GM04503 (cell line): ENCODE results near the gene SLC35F5.
"Not testable (repeated sequence)": the region's sequence is repeated elsewhere in the genome, so short reads cannot be mapped to it uniquely, and the experiment has no call there.

Experiments used
- DNase-seq: peaks from one replicate; pipeline ENCODE4 v3.0.0-alpha.2; 2012; ENCODE audit warnings: low read depth

The SLC35F5 gene

GRCh38 chr2:113756355-113757137, at the start of gene SLC35F5:
TSS of gene SLC35F5 (minus strand) at chr2:113756642. CDS start at chr2:113756409, 233 bp downstream.
- DNase-seq, result peak; percentile 47

GRCh38 chr2:113799375-113799774, 42.9 kb upstream of the SLC35F5 start:
- DNase-seq, result no peak

GRCh38 chr2:113797237-113797636, 40.8 kb upstream of the SLC35F5 start:
- DNase-seq, result no peak

GRCh38 chr2:113796592-113797175, 40.2 kb upstream of the SLC35F5 start:
- no peak for DNase-seq

GRCh38 chr2:113795405-113795920, 39.0 kb upstream of the SLC35F5 start:
- no peak for DNase-seq

- no peak for DNase-seq
Measured at GRCh38 chr2:113791697-113792590, 35.5 kb upstream of the SLC35F5 start.

GRCh38 chr2:113784823-113785744, 28.6 kb upstream of the SLC35F5 start:
- no peak for DNase-seq

GRCh38 chr2:113780472-113780871, 24.0 kb upstream of the SLC35F5 start:
- DNase-seq, result no peak

- DNase-seq, result no peak
Measured at GRCh38 chr2:113777371-113777770, 20.9 kb upstream of the SLC35F5 start.

- no peak for DNase-seq
Measured at GRCh38 chr2:113776949-113777348, 20.5 kb upstream of the SLC35F5 start.

- not testable (repeated sequence) for DNase-seq
Measured at GRCh38 chr2:113774616-113775015, 18.2 kb upstream of the SLC35F5 start.

GRCh38 chr2:113770929-113771328, 14.5 kb upstream of the SLC35F5 start:
- DNase-seq, result no peak

- DNase-seq, result no peak
Measured at GRCh38 chr2:113769555-113769954, 13.1 kb upstream of the SLC35F5 start.

GRCh38 chr2:113768770-113769169, 12.3 kb upstream of the SLC35F5 start:
- DNase-seq, result peak; percentile 18

- no peak for DNase-seq
Measured at GRCh38 chr2:113767811-113768460, 11.5 kb upstream of the SLC35F5 start.

GRCh38 chr2:113765276-113765675, 8.8 kb upstream of the SLC35F5 start:
- DNase-seq, result no peak

- DNase-seq, result peak; percentile 78
Measured at GRCh38 chr2:113762377-113763118, 6.1 kb upstream of the SLC35F5 start.

GRCh38 chr2:113760400-113760799, 4.0 kb upstream of the SLC35F5 start:
- peak; percentile 54 for DNase-seq

- no peak for DNase-seq
Measured at GRCh38 chr2:113757138-113757657, 756 bp upstream of the SLC35F5 start.
